OCI-LY7 (cell line): Measurements from ENCODE around the gene CLEC16A.

Experiments
- CTCF ChIP-seq: fragments of 200-600 bp; sonication (generic); conservative IDR thresholded peaks from 2 replicates; pipeline ENCODE4 v1.5.1; 2014; ENCODE audit warnings: mild to moderate bottlenecking, antibody characterized with exemption, low read length, moderate library complexity, mixed read lengths
- EZH2phosphoT487 ChIP-seq: fragments of 200-600 bp; sonication (generic); IDR thresholded peaks from 2 replicates; pipeline ENCODE4 v1.6.1; 2018; ENCODE audit warnings: low read depth, borderline replicate concordance, mild to moderate bottlenecking, mixed run types, antibody characterized with exemption, low read length, moderate library complexity, mixed read lengths

GRCh38 chr16:11170201-11170600, 225.8 kb downstream of the CLEC16A start:
- TF ChIP-seq CTCF (no peak), EZH2phosphoT487 (no peak)
